Measurements from ENCODE around the gene UST. TPM values are rescaled to one million over a fixed set of nuclear protein-coding genes. Genes with fewer than 3 reads are reported as not detected.
"Not testable (repeated sequence)": the region's sequence is repeated elsewhere in the genome, so short reads cannot be mapped to it uniquely, and the experiment has no call there.

UST gene
- polyA plus RNA-seq, 3 donors, result 9.9 to 12.9 (median 10.8) TPM

- no peak for DNase-seq (ENCODE audit: extremely low read depth in 1 of 11, low read depth in 9 of 11, low spot score in 4 of 11)
Observed at GRCh38 chr6:148760258-148760534, 13.4 kb downstream of the UST start.

DNA sequence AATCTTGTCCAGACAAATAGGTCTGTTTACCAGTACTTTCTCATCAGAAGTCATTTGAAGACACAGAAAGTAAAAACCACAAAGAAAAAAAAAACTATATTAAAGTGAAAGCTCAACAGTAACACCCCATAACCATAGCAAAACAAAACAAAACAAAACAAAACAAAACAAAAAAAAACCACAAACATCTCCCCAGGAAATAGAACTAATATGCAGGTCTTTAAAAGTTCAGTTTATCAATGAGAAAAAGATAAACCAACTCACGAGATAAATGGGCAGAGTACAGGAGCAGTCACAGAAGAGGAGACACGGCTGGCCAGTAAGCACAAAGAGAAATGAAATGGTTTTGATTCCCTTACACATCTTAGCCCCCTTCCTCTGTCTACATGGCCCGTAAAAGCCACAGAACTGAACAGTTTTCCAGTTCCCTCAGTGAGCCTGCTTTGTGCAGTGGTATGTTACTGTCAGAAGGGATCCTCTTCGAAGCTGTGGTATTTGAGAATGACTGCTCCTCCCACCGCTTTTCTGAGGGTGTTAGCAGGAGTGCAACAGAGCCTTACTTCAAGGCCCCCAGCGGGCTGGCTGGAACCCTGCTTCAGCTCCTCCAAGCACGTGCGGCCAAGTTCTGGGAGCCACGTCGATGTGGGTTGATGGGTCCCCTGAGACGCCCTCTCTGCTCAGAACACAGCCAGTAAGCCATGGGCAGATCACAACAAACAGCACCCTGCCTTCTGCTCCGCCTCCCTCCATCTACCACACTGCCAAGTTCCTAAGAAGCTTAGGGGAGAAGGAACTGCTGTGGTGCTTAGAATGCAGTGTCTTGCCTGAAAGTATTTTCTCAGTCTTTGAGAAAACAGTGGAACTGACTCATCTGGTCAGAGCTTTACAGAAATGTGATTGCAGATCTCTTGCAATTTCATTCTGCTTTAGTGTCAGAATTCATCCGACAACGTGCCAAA, 14.0 kb downstream of the UST start:
- DNase-seq (ENCODE audit: extremely low read depth in 1 of 11, low read depth in 9 of 11, low spot score in 4 of 11), result peak in 2 of 11 donors; percentile 41 to 43

DNA sequence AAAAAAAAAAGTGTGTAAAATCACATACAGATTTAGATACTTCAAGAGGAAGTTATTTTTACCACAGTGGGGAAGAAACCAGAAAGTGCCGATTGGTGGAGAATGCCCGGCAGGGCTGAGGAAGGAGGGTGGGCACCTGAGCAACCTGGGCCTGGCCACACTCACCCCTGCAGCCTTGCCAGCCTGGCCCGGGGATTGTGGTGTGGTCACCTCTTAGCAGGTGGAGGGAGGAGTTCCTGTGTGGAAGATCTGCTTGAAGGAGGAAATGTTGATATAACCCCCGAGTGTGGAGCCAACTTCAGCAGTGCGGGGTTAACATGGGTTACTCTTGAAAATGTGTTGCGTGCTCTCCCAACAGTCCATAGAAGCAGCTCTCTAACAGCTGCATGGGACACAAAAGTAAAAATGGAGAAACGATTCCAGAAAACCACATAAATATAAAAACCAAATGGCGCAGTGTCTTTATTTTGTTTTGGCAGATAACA, 14.7 kb downstream of the UST start:
- no peak for DNase-seq (ENCODE audit: extremely low read depth in 1 of 11, low read depth in 9 of 11, low spot score in 4 of 11)

DNA sequence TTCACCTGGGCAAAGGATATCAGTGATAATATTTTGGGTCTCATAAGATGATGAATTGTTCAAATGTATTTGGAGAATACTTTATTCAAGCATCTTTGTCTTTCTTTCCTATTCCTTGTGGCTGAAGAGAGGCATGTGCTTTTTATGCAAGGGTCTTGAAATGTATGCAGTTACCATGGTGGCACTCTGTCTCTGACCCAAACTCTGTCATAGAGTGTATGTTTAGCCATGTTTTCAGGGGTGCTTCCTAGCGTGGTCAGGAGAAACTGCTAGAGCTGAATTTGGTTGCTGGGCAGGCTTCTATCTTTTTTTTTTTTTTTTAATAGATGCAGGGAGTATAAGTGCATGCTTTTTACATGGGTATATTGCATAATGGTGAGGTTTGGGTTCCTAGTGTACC, 15.4 kb downstream of the UST start:
- no peak for DNase-seq (ENCODE audit: extremely low read depth in 1 of 11, low read depth in 9 of 11, low spot score in 4 of 11)

GRCh38 chr6:148764259-148765020, 17.6 kb downstream of the UST start:
- not testable (repeated sequence) for DNase-seq (ENCODE audit: extremely low read depth in 1 of 11, low read depth in 9 of 11, low spot score in 4 of 11)

DNA sequence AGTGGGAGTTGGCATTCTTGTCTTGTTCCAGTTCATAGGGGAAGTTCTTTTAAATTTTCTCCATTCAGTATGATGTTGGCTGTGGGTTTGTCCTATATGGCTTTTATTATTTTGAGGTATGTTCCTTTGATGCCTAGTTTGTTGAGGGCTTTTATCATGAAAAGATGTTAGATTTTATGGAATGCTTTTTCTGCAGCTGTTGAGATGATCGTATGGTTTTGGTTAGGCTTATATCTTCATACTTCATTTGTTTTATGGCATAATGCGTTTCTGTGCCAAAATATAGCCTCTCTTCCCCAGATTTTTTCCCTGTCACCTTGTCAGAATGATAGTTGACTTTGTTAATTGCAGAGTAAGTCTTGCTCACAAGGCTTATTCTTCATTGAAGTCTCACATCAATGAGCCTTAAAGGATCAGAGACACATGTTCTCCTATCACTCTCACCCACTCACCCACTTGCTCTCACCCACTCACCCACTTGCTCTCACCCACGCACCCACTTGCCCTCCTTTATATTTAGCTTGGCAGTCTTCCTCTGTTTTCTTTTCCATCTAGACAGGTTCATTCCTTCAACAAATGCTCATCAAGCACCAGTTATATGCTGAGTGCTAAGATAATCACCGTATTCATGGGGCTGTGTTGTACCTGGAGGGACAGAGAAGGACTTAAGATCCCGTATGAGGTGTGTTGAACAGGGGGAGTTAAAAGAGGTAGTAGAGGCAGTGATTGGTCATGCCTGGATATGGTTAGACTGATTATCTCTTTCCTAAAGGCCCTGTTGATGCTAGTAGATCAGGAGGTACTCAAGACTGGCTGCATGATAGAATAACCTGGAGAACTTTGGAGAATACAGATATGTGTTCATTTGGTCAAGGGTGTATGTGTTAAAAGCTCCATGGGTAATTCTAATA, 19.3 kb downstream of the UST start:
- DNase-seq (ENCODE audit: extremely low read depth in 1 of 11, low read depth in 9 of 11, low spot score in 4 of 11), result no peak

GRCh38 chr6:148768646-148769270, 21.9 kb downstream of the UST start:
- DNase-seq (ENCODE audit: extremely low read depth in 1 of 11, low read depth in 9 of 11, low spot score in 4 of 11), result no peak

GRCh38 chr6:148769304-148769968, 22.6 kb downstream of the UST start:
- DNase-seq (ENCODE audit: extremely low read depth in 1 of 11, low read depth in 9 of 11, low spot score in 4 of 11), result no peak

DNA sequence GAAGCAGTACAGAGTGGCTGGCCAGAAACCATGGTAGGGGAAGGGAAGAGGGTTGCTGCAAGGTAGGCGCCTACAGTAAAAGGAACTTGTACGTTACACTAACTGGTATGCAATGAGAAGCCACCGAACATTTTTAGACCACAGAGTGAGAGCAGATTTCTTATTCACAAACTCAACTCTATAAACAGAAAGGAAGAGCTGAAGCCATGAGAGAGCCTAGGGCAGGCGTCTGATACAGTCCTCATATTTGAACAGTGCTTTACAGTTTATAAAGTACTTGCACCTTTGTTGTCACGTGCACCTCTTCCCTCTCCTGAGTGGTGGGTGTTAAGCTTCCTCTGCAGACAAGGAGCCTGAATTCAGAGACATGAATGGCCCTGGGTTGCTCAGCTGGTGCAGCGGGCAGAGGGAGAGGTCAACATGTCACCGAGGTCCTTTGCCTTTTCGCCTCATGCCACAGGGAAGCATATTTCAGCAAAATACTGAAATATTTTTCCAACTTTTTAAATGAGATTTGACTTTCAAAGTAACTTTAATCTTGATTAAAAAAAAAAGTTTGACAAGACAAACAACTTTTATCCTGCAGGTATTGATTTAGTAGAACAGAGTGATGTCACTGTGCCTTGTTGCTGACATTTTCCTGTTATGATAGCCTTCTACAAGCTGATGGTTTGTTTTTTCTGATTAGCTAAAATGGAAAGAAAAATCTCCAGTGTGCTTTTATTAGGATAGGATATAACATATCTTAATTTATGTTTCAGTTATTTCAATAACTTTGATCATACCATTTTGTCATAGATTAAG, 23.8 kb downstream of the UST start:
- no peak for DNase-seq (ENCODE audit: extremely low read depth in 1 of 11, low read depth in 9 of 11, low spot score in 4 of 11)

GRCh38 chr6:148771212-148771601, 24.4 kb downstream of the UST start:
- DNase-seq (ENCODE audit: extremely low read depth in 1 of 11, low read depth in 9 of 11, low spot score in 4 of 11), result no peak

GRCh38 chr6:148771896-148772554, 25.2 kb downstream of the UST start:
- DNase-seq (ENCODE audit: extremely low read depth in 1 of 11, low read depth in 9 of 11, low spot score in 4 of 11), result no peak

DNA sequence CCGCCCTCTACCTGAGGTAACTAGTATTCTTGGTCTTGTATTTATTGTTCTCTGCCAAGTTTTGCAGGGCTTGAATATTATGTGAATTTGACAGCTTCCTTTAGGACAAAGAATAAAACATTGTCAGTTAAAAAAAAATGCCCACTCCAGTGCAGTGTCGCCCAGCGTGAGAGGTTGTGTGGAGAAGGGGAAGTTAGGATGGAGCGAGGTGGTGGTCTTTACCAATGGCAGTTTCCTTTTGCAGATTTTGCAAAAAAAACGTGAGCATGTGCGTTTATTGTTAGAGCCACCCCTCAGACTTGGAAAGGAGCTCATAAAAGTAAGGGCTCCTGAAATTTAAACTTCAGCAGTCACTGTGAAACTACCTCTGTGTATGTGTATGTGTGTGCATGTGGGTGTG, 28.3 kb downstream of the UST start:
- DNase-seq (ENCODE audit: extremely low read depth in 1 of 11, low read depth in 9 of 11, low spot score in 4 of 11), result no peak

DNA sequence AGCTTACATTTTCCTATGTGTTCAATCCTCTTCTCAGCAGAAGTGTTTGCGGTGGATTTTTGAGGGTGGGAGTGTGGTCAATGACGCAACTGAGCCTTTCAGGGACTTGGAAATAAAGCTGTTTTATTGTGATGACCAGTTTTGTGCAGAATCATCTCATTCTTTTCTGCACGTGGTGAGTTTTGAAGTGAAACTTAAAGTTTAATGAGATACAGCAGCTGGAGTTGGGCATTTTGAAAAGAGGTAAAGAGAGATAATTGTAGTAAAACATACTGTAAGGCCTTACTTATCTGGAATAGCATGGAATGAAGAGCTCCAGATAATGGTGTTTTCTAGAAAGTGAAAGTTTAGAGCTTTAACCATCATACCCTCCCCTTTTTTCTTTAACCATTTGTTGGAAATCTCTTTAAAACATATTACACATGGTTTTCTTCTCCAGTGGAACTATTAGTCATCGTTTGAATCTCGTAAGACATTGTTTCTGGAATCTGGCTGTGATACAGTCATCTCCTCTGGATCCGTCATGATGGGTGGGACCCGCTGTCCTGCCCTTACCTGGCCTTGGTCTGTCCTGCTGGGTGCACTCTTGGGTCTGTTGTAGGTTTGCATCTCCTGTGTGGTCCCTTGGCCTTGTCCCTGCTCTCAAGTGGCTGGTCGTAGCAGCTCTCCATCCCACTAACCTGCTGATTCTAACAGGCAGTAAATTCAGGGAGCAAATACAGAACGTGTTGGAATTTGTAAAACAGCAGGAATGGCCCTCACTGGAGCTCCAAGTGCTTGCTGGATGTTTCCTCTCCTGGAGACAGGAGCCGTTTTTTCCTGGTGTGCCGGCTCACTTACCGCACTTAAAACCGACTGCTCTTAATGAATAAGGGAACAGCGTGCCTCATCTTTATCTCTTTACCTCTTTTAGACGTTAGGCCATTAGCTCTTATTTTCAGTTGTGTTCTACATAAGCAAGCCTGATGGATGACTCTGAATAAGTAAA, 29.8 kb downstream of the UST start:
- no peak for DNase-seq (ENCODE audit: extremely low read depth in 1 of 11, low read depth in 9 of 11, low spot score in 4 of 11)

DNA sequence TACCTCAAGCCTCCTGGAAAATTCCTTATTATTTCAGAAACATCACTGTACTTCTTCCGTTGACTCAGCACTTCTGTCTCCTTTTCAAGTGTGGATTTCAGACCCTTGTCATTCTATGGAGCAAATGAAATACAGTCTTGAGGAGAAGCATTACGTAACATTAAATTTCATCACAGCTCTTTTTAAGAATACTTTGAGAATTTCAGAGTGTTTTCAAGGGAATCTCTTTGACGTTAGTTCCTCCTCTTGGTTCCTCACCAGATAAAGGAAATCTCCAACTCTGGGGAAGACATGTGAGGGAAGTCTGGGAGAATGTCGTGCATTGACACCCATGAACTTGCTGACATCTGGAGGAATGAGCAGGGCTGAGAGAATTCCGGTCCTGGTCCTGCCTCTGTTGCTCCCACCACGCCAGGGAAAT, 32.3 kb downstream of the UST start:
- DNase-seq (ENCODE audit: extremely low read depth in 1 of 11, low read depth in 9 of 11, low spot score in 4 of 11), result no peak

- DNase-seq (ENCODE audit: extremely low read depth in 1 of 11, low read depth in 9 of 11, low spot score in 4 of 11), result not testable (repeated sequence)
Observed at GRCh38 chr6:148780423-148780822, 33.6 kb downstream of the UST start.

- DNase-seq (ENCODE audit: extremely low read depth in 1 of 11, low read depth in 9 of 11, low spot score in 4 of 11), result no peak
Observed at GRCh38 chr6:148780918-148781436, 34.1 kb downstream of the UST start.
